ENCODE results near the gene C8A.

C8A gene

GRCh38 chr1:56821462-56821797, 33.2 kb upstream of the C8A start:
- TF ChIP-seq REST (IDR thresholded peaks at IDR 0.05; ENCODE audit: insufficient read depth in 1 of 2, low read depth in 2 of 2, low read length in 2 of 2) (no peak), TAF1 (IDR thresholded peaks at IDR 0.05; ENCODE audit: borderline replicate concordance, insufficient read depth, low read length) (no peak), SIN3A (IDR thresholded peaks at IDR 0.05; ENCODE audit: borderline replicate concordance, insufficient read depth, low read length) (no peak), FOXP2 (optimal IDR thresholded peaks at IDR 0.05; ENCODE audit: borderline replicate concordance, extremely low read depth, extremely low read length, insufficient read depth) (no peak), POLR2AphosphoS5 (IDR thresholded peaks at IDR 0.05; ENCODE audit: low read depth, low read length) (no peak)

- TF ChIP-seq SIN3A (IDR thresholded peaks at IDR 0.05; ENCODE audit: borderline replicate concordance, insufficient read depth, low read length) (no peak), REST (IDR thresholded peaks at IDR 0.05; ENCODE audit: insufficient read depth in 1 of 2, low read depth in 2 of 2, low read length in 2 of 2) (no peak), TAF1 (IDR thresholded peaks at IDR 0.05; ENCODE audit: borderline replicate concordance, insufficient read depth, low read length) (no peak), FOXP2 (optimal IDR thresholded peaks at IDR 0.05; ENCODE audit: borderline replicate concordance, extremely low read depth, extremely low read length, insufficient read depth) (no peak), POLR2AphosphoS5 (IDR thresholded peaks at IDR 0.05; ENCODE audit: low read depth, low read length) (no peak)
These were observed 30.3 kb upstream of the C8A start for GRCh38 chr1:56824271-56824670.

GRCh38 chr1:56824938-56825337, 29.7 kb upstream of the C8A start:
- TF ChIP-seq TAF1 (IDR thresholded peaks at IDR 0.05; ENCODE audit: borderline replicate concordance, insufficient read depth, low read length), result no peak
- no peak for TF ChIP-seq REST (IDR thresholded peaks at IDR 0.05; ENCODE audit: insufficient read depth in 1 of 2, low read depth in 2 of 2, low read length in 2 of 2)
- no peak for TF ChIP-seq FOXP2 (optimal IDR thresholded peaks at IDR 0.05; ENCODE audit: borderline replicate concordance, extremely low read depth, extremely low read length, insufficient read depth)
- no peak for TF ChIP-seq POLR2AphosphoS5 (IDR thresholded peaks at IDR 0.05; ENCODE audit: low read depth, low read length)
- no peak for TF ChIP-seq SIN3A (IDR thresholded peaks at IDR 0.05; ENCODE audit: borderline replicate concordance, insufficient read depth, low read length)

GRCh38 chr1:56825436-56825835, 29.2 kb upstream of the C8A start:
- TF ChIP-seq POLR2AphosphoS5 (IDR thresholded peaks at IDR 0.05; ENCODE audit: low read depth, low read length), result no peak
- no peak for TF ChIP-seq TAF1 (IDR thresholded peaks at IDR 0.05; ENCODE audit: borderline replicate concordance, insufficient read depth, low read length)

GRCh38 chr1:56827711-56828110, 26.9 kb upstream of the C8A start:
- TF ChIP-seq REST (IDR thresholded peaks at IDR 0.05; ENCODE audit: insufficient read depth in 1 of 2, low read depth in 2 of 2, low read length in 2 of 2) (no peak), TAF1 (IDR thresholded peaks at IDR 0.05; ENCODE audit: borderline replicate concordance, insufficient read depth, low read length) (no peak), FOXP2 (optimal IDR thresholded peaks at IDR 0.05; ENCODE audit: borderline replicate concordance, extremely low read depth, extremely low read length, insufficient read depth) (no peak), SIN3A (IDR thresholded peaks at IDR 0.05; ENCODE audit: borderline replicate concordance, insufficient read depth, low read length) (no peak), POLR2AphosphoS5 (IDR thresholded peaks at IDR 0.05; ENCODE audit: low read depth, low read length) (no peak)

All from PFSK-1 (cell line).